Nephron progenitor cell (in vitro differentiated cells): ENCODE measurements around the gene SMIM10L2A.
A peak's percentile ranks its signal among the peaks of the same experiment; 100 is the strongest.
"Not testable (repeated sequence)": the region's sequence is repeated elsewhere in the genome, so short reads cannot be mapped to it uniquely, and the experiment has no call there.

Source experiments
- DNase-seq: peaks from one replicate; pipeline ENCODE4 v3.0.0; 2021
- H3K27ac Mint-ChIP-seq: 2 replicates; pipeline ENCODE4 v1.8.0; 2021; ENCODE audit warnings: mild to moderate bottlenecking, moderate library complexity, mixed read lengths
- H3K27me3 Mint-ChIP-seq: 2 replicates; pipeline ENCODE4 v1.8.0; 2021; ENCODE audit warnings: mild to moderate bottlenecking, low read depth, mixed read lengths; ENCODE audit not compliant: poor library complexity
- H3K36me3 Mint-ChIP-seq: 2 replicates; pipeline ENCODE4 v1.8.0; 2021; ENCODE audit warnings: low read depth, mixed read lengths
- H3K4me1 Mint-ChIP-seq: 2 replicates; pipeline ENCODE4 v1.8.0; 2021; ENCODE audit warnings: mixed read lengths
- H3K4me3 Mint-ChIP-seq: 2 replicates; pipeline ENCODE4 v1.8.0; 2021; ENCODE audit warnings: mild to moderate bottlenecking, moderate library complexity, mixed read lengths
- H3K9me3 Mint-ChIP-seq: 2 replicates; pipeline ENCODE4 v1.8.0; 2021; ENCODE audit warnings: mild to moderate bottlenecking, moderate library complexity, mixed read lengths
- CTCF ChIP-seq: fragments of 200-600 bp; sonication (generic); IDR thresholded peaks from 2 replicates; pipeline ENCODE4 v1.5.0; 2021; ENCODE audit warnings: antibody characterized with exemption

The SMIM10L2A gene

GRCh38 chrX:135453381-135453780 is 31.6 kb downstream of the SMIM10L2A start:
- no peak for TF ChIP-seq CTCF

GRCh38 chrX:135454816-135455215 is 33.1 kb downstream of the SMIM10L2A start:
- H3K27ac Mint-ChIP-seq: no peak overlapping the region
- H3K9me3 Mint-ChIP-seq: peaks cover 68% of the 10 kb centered on the region

More at GRCh38 chrX:135453381-135453780, 31.6 kb downstream of the SMIM10L2A start:
- no peaks in the 10 kb centered on the region for H3K36me3 Mint-ChIP-seq
- no peak overlapping the region for H3K27ac Mint-ChIP-seq
- no peak overlapping the region for H3K4me3 Mint-ChIP-seq
- peaks cover 61% of the 10 kb centered on the region for H3K9me3 Mint-ChIP-seq
- no peak for DNase-seq
- peaks cover 8% of the 10 kb centered on the region for H3K27me3 Mint-ChIP-seq
- no peaks in the 10 kb centered on the region for H3K4me1 Mint-ChIP-seq

GRCh38 chrX:135461756-135462155 is 40.0 kb downstream of the SMIM10L2A start:
- not testable (repeated sequence) for H3K27ac Mint-ChIP-seq, H3K4me3 Mint-ChIP-seq, H3K27me3 Mint-ChIP-seq, H3K36me3 Mint-ChIP-seq, H3K4me1 Mint-ChIP-seq, DNase-seq
- H3K9me3 Mint-ChIP-seq: peaks cover 66% of the 10 kb centered on the region

More at GRCh38 chrX:135454816-135455215, 33.1 kb downstream of the SMIM10L2A start:
- no peak for TF ChIP-seq CTCF
- no peaks in the 10 kb centered on the region for H3K36me3 Mint-ChIP-seq
- no peaks in the 10 kb centered on the region for H3K4me1 Mint-ChIP-seq
- peaks cover 3% of the 10 kb centered on the region for H3K27me3 Mint-ChIP-seq
- no peak overlapping the region for H3K4me3 Mint-ChIP-seq
- no peak for DNase-seq

GRCh38 chrX:135463937-135464336 is 42.2 kb downstream of the SMIM10L2A start:
- DNase-seq: no peak
- no peak for TF ChIP-seq CTCF
- Mint-ChIP-seq H3K4me3 (no peak overlapping the region), H3K27ac (no peak overlapping the region), H3K9me3 (peaks cover 57% of the 10 kb centered on the region), H3K4me1 (no peaks in the 10 kb centered on the region), H3K36me3 (no peaks in the 10 kb centered on the region), H3K27me3 (peaks cover 12% of the 10 kb centered on the region)

- DNase-seq: no peak
- Mint-ChIP-seq H3K27ac (no peak overlapping the region), H3K27me3 (no peaks in the 10 kb centered on the region), H3K4me3 (no peak overlapping the region), H3K36me3 (no peaks in the 10 kb centered on the region), H3K4me1 (no peaks in the 10 kb centered on the region), H3K9me3 (peaks cover 5% of the 10 kb centered on the region)
- no peak for TF ChIP-seq CTCF
Observed at GRCh38 chrX:135476378-135476777, 54.6 kb downstream of the SMIM10L2A start.

- H3K36me3 Mint-ChIP-seq: no peaks in the 10 kb centered on the region
- H3K27me3 Mint-ChIP-seq: no peaks in the 10 kb centered on the region
- H3K4me3 Mint-ChIP-seq: no peak overlapping the region
- H3K9me3 Mint-ChIP-seq: peaks cover 10% of the 10 kb centered on the region
- H3K4me1 Mint-ChIP-seq: no peaks in the 10 kb centered on the region
- H3K27ac Mint-ChIP-seq: no peak overlapping the region
- peak; percentile 36 for TF ChIP-seq CTCF
- peak; percentile 35 for DNase-seq
Observed at GRCh38 chrX:135477576-135477975, 55.8 kb downstream of the SMIM10L2A start.
